Neural crest cell (in vitro differentiated cells): ENCODE measurements around the gene TMEM171. TPM values are rescaled to one million over a fixed set of nuclear protein-coding genes. Genes with fewer than 3 reads are reported as not detected.

Experiments
- DNase-seq: peaks from one replicate; pipeline ENCODE4 v3.0.0; 2021; ENCODE audit warnings: low read depth, mixed read lengths, low spot score
- H3K27ac Mint-ChIP-seq: one replicate; pipeline ENCODE4 v1.8.0; 2021; ENCODE audit warnings: mild to moderate bottlenecking, mixed read lengths; ENCODE audit not compliant: unreplicated experiment
- H3K27me3 Mint-ChIP-seq: 2 replicates; pipeline ENCODE4 v1.8.0; 2021; ENCODE audit warnings: low read depth, mild to moderate bottlenecking, mixed read lengths
- H3K36me3 Mint-ChIP-seq: 2 replicates; pipeline ENCODE4 v1.8.0; 2021; ENCODE audit warnings: low read depth, mild to moderate bottlenecking, mixed read lengths
- H3K4me1 Mint-ChIP-seq: 2 replicates; pipeline ENCODE4 v1.8.0; 2021; ENCODE audit warnings: mixed read lengths
- H3K4me3 Mint-ChIP-seq: one replicate; pipeline ENCODE4 v1.8.0; 2021; ENCODE audit warnings: mild to moderate bottlenecking, mixed read lengths
- H3K9me3 Mint-ChIP-seq: 2 replicates; pipeline ENCODE4 v1.8.0; 2021; ENCODE audit warnings: mixed read lengths
- total RNA-seq: library from RNA; stranded (reverse); gene quantifications from 2 replicates; pipeline ENCODE4 v1.2.1, GENCODE V29; 2021
- TF ChIP-seq, protein P1 (sequence below): fragments of 200-600 bp; sonication (generic); conservative IDR thresholded peaks from 2 replicates; pipeline ENCODE4 v1.5.0; 2021; ENCODE audit warnings: antibody characterized with exemption, mild to moderate bottlenecking

The TMEM171 gene
- total RNA-seq, 1 donor from 2014 or later, result not detected

DNA sequence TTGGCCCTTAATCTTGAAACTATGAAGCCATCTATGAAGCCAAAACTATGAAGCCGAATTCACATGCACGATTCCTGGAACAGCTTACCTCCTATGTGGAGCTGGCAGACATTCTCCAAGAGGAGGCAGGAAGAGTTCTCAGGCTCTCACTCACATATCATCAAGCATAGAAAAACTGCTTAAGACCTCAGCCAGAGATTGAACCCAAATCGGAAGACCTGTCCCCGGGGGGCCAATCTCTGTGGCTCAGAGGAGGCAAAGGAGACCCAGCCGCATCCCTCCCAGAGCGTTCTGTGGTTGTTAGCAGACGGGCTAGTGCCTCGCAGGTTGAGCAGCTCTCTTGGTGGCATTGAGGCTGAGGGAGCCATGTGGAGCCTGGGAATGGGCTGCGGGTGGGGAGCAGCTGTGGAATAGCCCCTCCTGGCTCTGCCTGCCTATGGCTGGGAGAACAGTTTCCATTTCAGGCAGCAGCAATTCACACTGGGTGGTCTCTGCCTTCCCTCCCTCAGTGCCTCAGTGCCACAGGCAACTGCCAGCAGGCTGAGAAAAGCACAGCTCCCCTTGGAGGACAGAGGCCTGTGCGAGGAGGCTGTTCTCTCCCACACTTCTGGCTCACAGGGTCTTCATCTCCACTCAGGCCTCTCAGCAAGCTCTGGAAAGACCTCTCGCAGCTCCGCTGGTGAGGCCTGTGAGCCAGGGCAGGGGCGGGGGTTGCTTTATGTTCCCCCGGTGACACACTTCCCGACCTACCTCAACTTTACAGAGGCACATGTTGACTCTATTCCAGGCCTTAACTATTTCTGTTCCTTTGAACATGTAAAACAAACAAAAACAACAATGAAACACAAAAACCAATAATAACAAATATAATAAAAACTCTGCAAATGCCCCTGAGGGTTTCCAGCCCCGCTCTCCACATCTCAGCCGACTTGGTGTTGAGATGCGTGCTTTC, 35.2 kb downstream of the TMEM171 start:
- no peaks in the 10 kb centered on the region for H3K4me1 Mint-ChIP-seq

GRCh38 chr5:73157414-73158303, 37.3 kb downstream of the TMEM171 start:
- H3K4me1 Mint-ChIP-seq, result no peaks in the 10 kb centered on the region
- DNase-seq, result no peak
- H3K36me3 Mint-ChIP-seq, result no peaks in the 10 kb centered on the region
- H3K27me3 Mint-ChIP-seq, result peaks cover 14% of the 10 kb centered on the region
- TF ChIP-seq, protein P1, sequence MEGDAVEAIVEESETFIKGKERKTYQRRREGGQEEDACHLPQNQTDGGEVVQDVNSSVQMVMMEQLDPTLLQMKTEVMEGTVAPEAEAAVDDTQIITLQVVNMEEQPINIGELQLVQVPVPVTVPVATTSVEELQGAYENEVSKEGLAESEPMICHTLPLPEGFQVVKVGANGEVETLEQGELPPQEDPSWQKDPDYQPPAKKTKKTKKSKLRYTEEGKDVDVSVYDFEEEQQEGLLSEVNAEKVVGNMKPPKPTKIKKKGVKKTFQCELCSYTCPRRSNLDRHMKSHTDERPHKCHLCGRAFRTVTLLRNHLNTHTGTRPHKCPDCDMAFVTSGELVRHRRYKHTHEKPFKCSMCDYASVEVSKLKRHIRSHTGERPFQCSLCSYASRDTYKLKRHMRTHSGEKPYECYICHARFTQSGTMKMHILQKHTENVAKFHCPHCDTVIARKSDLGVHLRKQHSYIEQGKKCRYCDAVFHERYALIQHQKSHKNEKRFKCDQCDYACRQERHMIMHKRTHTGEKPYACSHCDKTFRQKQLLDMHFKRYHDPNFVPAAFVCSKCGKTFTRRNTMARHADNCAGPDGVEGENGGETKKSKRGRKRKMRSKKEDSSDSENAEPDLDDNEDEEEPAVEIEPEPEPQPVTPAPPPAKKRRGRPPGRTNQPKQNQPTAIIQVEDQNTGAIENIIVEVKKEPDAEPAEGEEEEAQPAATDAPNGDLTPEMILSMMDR, result no peak
- H3K27ac Mint-ChIP-seq, result no peak overlapping the region
- H3K4me3 Mint-ChIP-seq, result no peak overlapping the region
- no peaks in the 10 kb centered on the region for H3K9me3 Mint-ChIP-seq

More for the DNA sequence above, 35.2 kb downstream of the TMEM171 start:
- Mint-ChIP-seq H3K36me3 (no peaks in the 10 kb centered on the region), H3K27me3 (peaks cover 6% of the 10 kb centered on the region), H3K27ac (no peak overlapping the region), H3K4me3 (no peak overlapping the region), H3K9me3 (no peaks in the 10 kb centered on the region)
- TF ChIP-seq, protein P1, result no peak
- DNase-seq, result no peak

GRCh38 chr5:73158313-73158712, 37.9 kb downstream of the TMEM171 start:
- H3K9me3 Mint-ChIP-seq, result no peaks in the 10 kb centered on the region
- H3K27ac Mint-ChIP-seq, result no peak overlapping the region
- H3K36me3 Mint-ChIP-seq, result no peaks in the 10 kb centered on the region
- no peak overlapping the region for H3K4me3 Mint-ChIP-seq
- TF ChIP-seq, protein P1, result no peak
- DNase-seq, result no peak
- H3K4me1 Mint-ChIP-seq, result no peaks in the 10 kb centered on the region
- peaks cover 14% of the 10 kb centered on the region for H3K27me3 Mint-ChIP-seq

DNA sequence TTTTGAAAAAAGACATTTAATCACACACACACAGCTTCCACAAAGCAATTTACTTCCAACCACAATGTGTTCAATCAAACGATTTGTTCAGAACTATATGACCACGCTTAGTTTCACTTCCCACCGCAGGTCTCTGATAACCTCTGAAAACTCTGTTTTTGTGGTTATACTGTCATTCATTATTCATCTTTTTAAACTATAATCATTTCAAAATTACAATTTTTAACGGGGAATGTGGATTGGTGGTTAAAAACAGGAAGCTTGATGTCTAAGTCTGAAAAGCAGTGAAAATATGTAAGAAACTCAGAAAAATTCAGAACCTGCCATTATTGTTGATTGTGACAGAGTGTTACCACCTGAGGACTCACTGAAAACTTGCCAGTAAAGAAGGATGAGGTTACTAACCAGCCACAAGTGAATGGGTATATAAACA, 39.9 kb downstream of the TMEM171 start:
- no peaks in the 10 kb centered on the region for H3K9me3 Mint-ChIP-seq
- H3K27me3 Mint-ChIP-seq, result peaks cover 25% of the 10 kb centered on the region
- TF ChIP-seq, protein P1, result no peak
- H3K27ac Mint-ChIP-seq, result no peak overlapping the region
- H3K4me3 Mint-ChIP-seq, result no peak overlapping the region
- no peaks in the 10 kb centered on the region for H3K4me1 Mint-ChIP-seq
- no peak for DNase-seq
- no peaks in the 10 kb centered on the region for H3K36me3 Mint-ChIP-seq

DNA sequence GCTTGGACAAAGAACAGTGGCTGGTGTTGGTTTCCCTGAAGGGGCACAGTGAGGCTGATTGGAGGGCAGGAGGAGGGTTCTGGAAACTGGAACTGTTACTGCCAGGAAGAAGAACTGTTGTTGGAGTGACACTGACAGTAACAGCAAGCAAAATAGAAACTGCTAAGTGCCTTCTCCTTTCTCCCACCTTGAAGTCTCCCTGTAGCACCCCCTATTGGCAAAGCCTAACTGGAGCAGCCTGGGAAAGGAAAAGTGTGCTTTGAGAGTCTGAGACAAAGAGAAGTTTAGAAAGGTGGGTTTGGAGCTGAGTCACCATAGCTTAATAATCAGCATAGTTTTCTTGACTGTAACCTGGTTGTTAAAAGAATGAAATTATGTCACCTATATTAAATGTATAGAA, 50.1 kb downstream of the TMEM171 start:
- Mint-ChIP-seq H3K4me3 (no peak overlapping the region), H3K27me3 (peaks cover 16% of the 10 kb centered on the region)
- TF ChIP-seq, protein P1, result peak; percentile 41

More for the DNA sequence above, 50.1 kb downstream of the TMEM171 start:
- H3K9me3 Mint-ChIP-seq, result peaks cover 3% of the 10 kb centered on the region
- no peak overlapping the region for H3K27ac Mint-ChIP-seq
- no peak for DNase-seq
- no peaks in the 10 kb centered on the region for H3K36me3 Mint-ChIP-seq
- H3K4me1 Mint-ChIP-seq, result no peaks in the 10 kb centered on the region
